H1 (cell line): ENCODE measurements around the gene ROR1. TPM values are rescaled to one million over a fixed set of nuclear protein-coding genes. Genes with fewer than 3 reads are reported as not detected.

ENCODE experiments used
- CTCF ChIA-PET: fragments of 300-600 bp; sonication (Branson Sonifier 250); formaldehyde crosslinking; loops from one replicate; lab custom pipeline; 2021; ENCODE audit not compliant: partially characterized antibody; lab: Charles Lee
- POLR2A ChIA-PET: fragments of 300-600 bp; sonication (Branson Sonifier 250); formaldehyde crosslinking; loops from one replicate; lab custom pipeline; 2021; ENCODE audit warnings: inconsistent platforms; ENCODE audit not compliant: partially characterized antibody; lab: Charles Lee
- DNase-seq, 2 experiments: peaks; one replicate each; pipeline versions ENCODE4 v3.0.0 to v3.0.0-alpha.2; 2010 to 2022; ENCODE audit warnings: low spot score in 2 of 2, low read depth in 1 of 2, mixed read lengths in 1 of 2
- FAIRE-seq: peaks from 2 replicates; lab custom pipeline; 2011; peaks lifted over from hg19 to GRCh38; lab: Jason Lieb, UNC
- H2AFZ ChIP-seq: 2 replicates; pipeline ENCODE4 v1.8.1; 2012; ENCODE audit warnings: low read length, inconsistent platforms
- H2AK5ac ChIP-seq: 2 replicates; pipeline ENCODE4 v1.6.1; 2013; ENCODE audit warnings: low read depth, low read length
- H2BK120ac ChIP-seq: replicated peaks from 2 replicates; pipeline ENCODE3; 2013; ENCODE audit warnings: low read depth, low read length, inconsistent platforms
- H2BK12ac ChIP-seq: 2 replicates; pipeline ENCODE4 v1.6.1; 2013; ENCODE audit warnings: low read depth, low read length
- H2BK15ac ChIP-seq: 2 replicates; pipeline ENCODE4 v1.6.1; 2013; ENCODE audit warnings: low read length
- H2BK20ac ChIP-seq: 2 replicates; pipeline ENCODE4 v1.6.1; 2013; ENCODE audit warnings: low read length
- H2BK5ac ChIP-seq: 2 replicates; pipeline ENCODE4 v1.6.1; 2013; ENCODE audit warnings: low read depth, low read length
- H3K14ac ChIP-seq: 2 replicates; pipeline ENCODE4 v1.6.1; 2013; ENCODE audit warnings: inconsistent platforms; ENCODE audit not compliant: insufficient read length
- H3K18ac ChIP-seq: 2 replicates; pipeline ENCODE4 v1.6.1; 2013; ENCODE audit warnings: low read length; ENCODE audit errors: extremely low read depth
- H3K23ac ChIP-seq: 2 replicates; pipeline ENCODE4 v1.6.1; 2013; ENCODE audit warnings: inconsistent platforms; ENCODE audit not compliant: insufficient read length
- H3K23me2 ChIP-seq: 2 replicates; pipeline ENCODE4 v1.6.1; 2013; ENCODE audit warnings: low read depth, low read length
- H3K27ac ChIP-seq: 2 replicates; pipeline ENCODE4 v1.6.1; 2011; ENCODE audit warnings: low read depth, low read length, inconsistent platforms
- H3K27me3 ChIP-seq, 4 experiments: replicated peaks in 1 of 4; 1 replicate in 1 of 4; 2 replicates in 3 of 4; pipeline versions ENCODE4 v1.6.1 to v1.8.1; 2011 to 2013; ENCODE audit warnings: low read length in 3 of 4, mild to moderate bottlenecking in 3 of 4, inconsistent platforms in 2 of 4, mixed read lengths in 2 of 4, moderate library complexity in 1 of 4; ENCODE audit not compliant: control insufficient read depth in 3 of 4, insufficient read depth in 3 of 4; ENCODE audit errors: extremely low read depth in 1 of 4
- H3K36me3 ChIP-seq, 4 experiments: 2 replicates each; pipeline versions ENCODE4 v1.6.1 to v1.8.1; 2011 to 2013; ENCODE audit warnings: mild to moderate bottlenecking in 4 of 4, low read length in 3 of 4, moderate library complexity in 2 of 4, control low read depth in 1 of 4, inconsistent platforms in 1 of 4; ENCODE audit not compliant: insufficient read depth in 4 of 4, control insufficient read depth in 2 of 4
- H3K4ac ChIP-seq: replicated peaks from 2 replicates; pipeline ENCODE3; 2013; ENCODE audit warnings: low read length, low read depth, mixed read lengths, inconsistent platforms; ENCODE audit not compliant: insufficient read length
- H3K4me1 ChIP-seq, 4 experiments: replicated peaks in 1 of 4; 1 replicate in 1 of 4; 2 replicates in 3 of 4; pipeline versions ENCODE4 v1.6.1 to v1.8.1; 2011 to 2013; ENCODE audit warnings: low read length in 3 of 4, inconsistent platforms in 2 of 4, mixed read lengths in 1 of 4; ENCODE audit not compliant: insufficient read depth in 4 of 4, control insufficient read depth in 3 of 4
- H3K4me2 ChIP-seq, 2 experiments: 2 replicates each; pipeline versions ENCODE4 v1.6.1 to v1.8.1; 2011 to 2013; ENCODE audit warnings: low read depth in 2 of 2, low read length in 2 of 2, control low read depth in 1 of 2, inconsistent platforms in 1 of 2, mild to moderate bottlenecking in 1 of 2; ENCODE audit not compliant: insufficient read depth in 1 of 2
- H3K4me3 ChIP-seq, 4 experiments: fragments of 200-600, 300-600 bp in 1 of 4; sonication (generic), shearing (Covaris generic), sonication (Bioruptor Twin) in 1 of 4; 2 replicates each; pipeline versions ENCODE4 v1.5.1 to v1.8.1; 2011 to 2016; ENCODE audit warnings: low read length in 4 of 4, low read depth in 3 of 4, control low read depth in 2 of 4, inconsistent platforms in 2 of 4, mild to moderate bottlenecking in 2 of 4, mixed read lengths in 1 of 4, moderate library complexity in 1 of 4; ENCODE audit not compliant: insufficient read depth in 2 of 4; ENCODE audit errors: extremely low read depth in 1 of 4
- H3K56ac ChIP-seq: replicated peaks from 2 replicates; pipeline ENCODE3; 2013; ENCODE audit warnings: low read depth, mild to moderate bottlenecking, mixed read lengths, low read length, inconsistent platforms; ENCODE audit not compliant: insufficient read length
- H3K79me1 ChIP-seq: 2 replicates; pipeline ENCODE4 v1.6.1; 2013; ENCODE audit warnings: low read depth, low read length, control low read depth
- H3K79me2 ChIP-seq, 2 experiments: 2 replicates each; pipeline versions ENCODE4 v1.6.1 to v1.8.1; 2012 to 2013; ENCODE audit warnings: low read length in 2 of 2, mild to moderate bottlenecking in 2 of 2, inconsistent platforms in 1 of 2; ENCODE audit not compliant: insufficient read depth in 2 of 2, control insufficient read depth in 1 of 2
- H3K9ac ChIP-seq, 4 experiments: replicated peaks in 1 of 4; 1 replicate in 1 of 4; 2 replicates in 3 of 4; pipeline versions ENCODE4 v1.6.1 to v1.8.1; 2011 to 2013; ENCODE audit warnings: low read depth in 3 of 4, low read length in 3 of 4, control low read depth in 2 of 4, mild to moderate bottlenecking in 2 of 4, moderate library complexity in 2 of 4, inconsistent platforms in 1 of 4; ENCODE audit errors: extremely low read depth in 1 of 4
- H3K9me3 ChIP-seq, 2 experiments: 2 replicates each; pipeline versions ENCODE4 v1.6.1 to v1.8.1; 2012 to 2013; ENCODE audit warnings: mild to moderate bottlenecking in 2 of 2, moderate library complexity in 2 of 2, control low read depth in 1 of 2, inconsistent platforms in 1 of 2, low read depth in 1 of 2, low read length in 1 of 2, mixed read lengths in 1 of 2; ENCODE audit not compliant: insufficient read depth in 2 of 2
- H4K20me1 ChIP-seq, 2 experiments: replicated peaks in 1 of 2; 2 replicates each; pipeline versions ENCODE3 to v1.8.1; 2011 to 2013; ENCODE audit warnings: inconsistent platforms in 2 of 2, low read length in 2 of 2, mild to moderate bottlenecking in 1 of 2; ENCODE audit not compliant: insufficient read depth in 2 of 2, control insufficient read depth in 1 of 2
- H4K5ac ChIP-seq: 2 replicates; pipeline ENCODE4 v1.6.1; 2013; ENCODE audit warnings: low read length, low read depth, mixed read lengths, inconsistent platforms; ENCODE audit not compliant: insufficient read length
- H4K8ac ChIP-seq: 2 replicates; pipeline ENCODE4 v1.8.0; 2013; ENCODE audit warnings: mild to moderate bottlenecking, moderate library complexity, low read length, inconsistent platforms; ENCODE audit not compliant: insufficient read depth; ENCODE audit errors: extremely low read depth
- H4K91ac ChIP-seq: replicated peaks from 2 replicates; pipeline ENCODE3; 2013; ENCODE audit warnings: low read length, mixed read lengths, inconsistent platforms; ENCODE audit not compliant: insufficient read length
- CHD1 ChIP-seq: IDR thresholded peaks from 2 replicates; pipeline ENCODE4 v1.6.1; 2012; ENCODE audit warnings: low read depth, low read length, improper control_type of control experiment
- FOSL1 ChIP-seq: IDR thresholded peaks from 2 replicates; pipeline ENCODE4 v1.6.1; 2011; ENCODE audit warnings: mild to moderate bottlenecking, low read depth, low read length, moderate library complexity; ENCODE audit not compliant: insufficient read depth
- HDAC2 ChIP-seq, 2 experiments: fragments of 300-600 bp in 1 of 2; sonication (generic) in 1 of 2; IDR thresholded peaks; 2 replicates each; pipeline ENCODE4 v1.6.1; 2011 to 2012; ENCODE audit warnings: low read depth in 2 of 2, low read length in 2 of 2, mild to moderate bottlenecking in 2 of 2, moderate library complexity in 2 of 2, borderline replicate concordance in 1 of 2, inconsistent platforms in 1 of 2
- PHF8 ChIP-seq: fragments of 200-600 bp; sonication (generic); conservative IDR thresholded peaks from 2 replicates; pipeline ENCODE4 v1.7.1; 2012; ENCODE audit warnings: low read depth, mild to moderate bottlenecking, inconsistent platforms, low read length, moderate library complexity
- POU5F1 ChIP-seq: IDR thresholded peaks from 2 replicates; pipeline ENCODE4 v1.6.1; 2011; ENCODE audit warnings: low read depth, mild to moderate bottlenecking, low read length, moderate library complexity
- RXRA ChIP-seq: IDR thresholded peaks from 2 replicates; pipeline ENCODE4 v1.6.1; 2011; ENCODE audit warnings: low read depth, mild to moderate bottlenecking, low read length, moderate library complexity; ENCODE audit not compliant: insufficient read depth
- SP4 ChIP-seq: IDR thresholded peaks from 2 replicates; pipeline ENCODE4 v1.6.1; 2012; ENCODE audit warnings: low read length, inconsistent platforms
- TAF7 ChIP-seq: optimal IDR thresholded peaks from 2 replicates; pipeline ENCODE3; 2011; ENCODE audit warnings: low read depth, mild to moderate bottlenecking, inconsistent platforms, low read length, moderate library complexity, borderline replicate concordance
- TCF12 ChIP-seq: IDR thresholded peaks from 2 replicates; pipeline ENCODE4 v1.6.1; 2011; ENCODE audit warnings: low read depth, mild to moderate bottlenecking, low read length
- WGBS, 2 experiments: shearing (Covaris generic) in 1 of 2; methylation state at CpG; one replicate each; pipeline versions ENCODE4 v1.1.6 to v1.1.7; 2013 to 2015; ENCODE audit warnings: low lambda C conversion rate in 2 of 2, mixed read lengths in 2 of 2, inconsistent platforms in 1 of 2, low coverage in 1 of 2, missing lambda C conversion rate in 1 of 2; ENCODE audit not compliant: insufficient replicate concordance in 2 of 2, insufficient coverage in 1 of 2, insufficient read length in 1 of 2; ENCODE audit errors: extremely low coverage in 1 of 2, missing lambda C conversion rate in 1 of 2; 5-methylcytosine and 5-hydroxymethylcytosine counted together
- polyA plus RNA-seq, 7 experiments: library from polyadenylated mRNA; depleted of rRNA in 3 of 7; stranded (reverse) in 5 of 7; unstranded in 2 of 7; fragments of >200 nt in 5 of 7; fragments of 200-250 nt in 2 of 7; gene quantifications; 1 replicate in 5 of 7; 2 replicates in 1 of 7; 4 replicates in 1 of 7; pipeline versions ENCODE4 v1.2.1 to v1.2.3, GENCODE V29; 2011 to 2013; ENCODE audit warnings: missing spikeins in 2 of 7, mixed read lengths in 2 of 7
- total RNA-seq: library from RNA; stranded (reverse); fragmentation: NEBNext Ultra II Directional; extraction: Animal tissue kit (Norgen Biotek cat#: 25700); gene quantifications from 2 replicates; pipeline ENCODE4 v1.2.1, GENCODE V29; 2021
- TF ChIP-seq, protein P1 (sequence below): IDR thresholded peaks from 2 replicates; pipeline ENCODE4 v1.6.1; 2011; ENCODE audit warnings: low read depth, mild to moderate bottlenecking, low read length; ENCODE audit not compliant: insufficient read depth

ROR1 gene
- total and polyA plus RNA-seq, 2 of the 8 experiments (the other 6 are each of a cell fraction or from before 2014, with no cell fraction given): 33.6 to 73.6 TPM

DNA sequence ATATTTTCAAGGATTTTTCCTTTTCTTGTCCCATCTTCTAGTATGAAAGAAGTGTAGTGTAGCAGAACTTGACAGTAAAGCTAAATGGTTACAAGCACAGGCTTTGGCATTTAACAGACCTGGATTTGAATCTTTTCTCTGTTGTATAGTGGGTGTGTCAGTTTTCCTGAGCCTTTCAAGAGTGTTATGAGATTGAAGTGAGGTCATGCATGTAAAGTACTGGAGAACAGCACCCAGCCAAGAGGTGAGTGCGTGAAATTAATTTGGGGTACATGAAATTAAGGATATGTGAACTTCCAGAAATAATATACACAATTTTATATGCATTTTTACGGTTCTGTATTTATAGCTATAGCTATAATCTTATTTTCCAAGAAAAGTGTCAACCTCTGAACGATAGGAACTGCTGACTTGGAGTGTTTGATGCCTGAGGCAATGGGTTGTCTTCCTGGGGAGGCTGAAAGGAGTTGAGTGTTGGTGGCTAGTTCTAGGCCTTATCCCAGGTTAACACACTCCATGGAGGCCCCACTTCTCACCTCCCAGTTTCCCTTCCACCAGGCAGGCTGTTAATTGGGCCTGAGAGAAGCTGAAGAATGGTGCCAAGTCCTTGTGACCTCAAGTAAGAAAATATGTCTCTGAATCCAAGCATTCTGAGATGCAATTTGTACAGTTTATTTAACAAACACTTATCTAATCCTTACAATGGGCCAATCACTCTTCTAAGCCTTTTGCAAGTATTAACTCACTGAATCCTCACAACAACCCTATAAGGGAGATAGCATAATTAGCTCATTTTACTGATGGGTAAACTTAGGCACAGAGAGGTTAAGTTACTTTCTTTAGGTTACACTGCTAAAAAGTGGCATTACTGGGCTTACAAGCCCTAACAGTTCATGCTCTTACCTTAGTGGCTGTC lies 4.4 kb downstream of the ROR1 start:
- Histone ChIP-seq H3K36me3 (no peaks in the 10 kb centered on the region; a peak in 1 of 8 replicates), H2BK12ac (peak overlapping the region; percentile 62; the same call in 1 of the 2 replicates), H3K23me2 (peaks cover 10% of the 10 kb centered on the region), H3K9ac (no peak overlapping the region), H3K56ac (no peak overlapping the region), H4K5ac (peak overlapping the region; percentile 13), H3K27me3 (no peaks in the 10 kb centered on the region), H3K23ac (no peak overlapping the region), H3K79me1 (no peaks in the 10 kb centered on the region), H3K4ac (peak overlapping the region; percentile 36), H2AFZ (no peak overlapping the region), H2BK120ac (peak overlapping the region; percentile 65), H2BK15ac (no peak overlapping the region), H3K9me3 (no peaks in the 10 kb centered on the region), H4K20me1 (peaks cover 0 to 2% of the 10 kb centered on the region in 2 experiments), H3K79me2 (peaks cover 26 to 70% of the 10 kb centered on the region in 2 experiments), H4K8ac (no peak overlapping the region), H3K4me1 (peaks cover 23 to 62% (median 40%) of the 10 kb centered on the region in 4 experiments; a peak in 6 of 7 replicates), H3K4me2 (peak overlapping the region in 1 of 2 experiments; percentile 54; a peak in 1 of 4 replicates), H2AK5ac (peak overlapping the region; percentile 98), H3K4me3 (peak overlapping the region in 1 of 4 experiments; percentile 79; a peak in 1 of 8 replicates), H3K14ac (no peak overlapping the region), H3K18ac (peak overlapping the region; percentile 53), H4K91ac (peak overlapping the region; percentile 49), H3K27ac (peak overlapping the region; percentile 11; the same call in 1 of the 2 replicates), H2BK20ac (no peak overlapping the region), H2BK5ac (no peak overlapping the region; the same call in 1 of the 2 replicates)
- POLR2A ChIA-PET: interaction anchor here (1.0 to 7.5 kb wide), 7 partner anchors 11 to 27 kb away, joined by 3 to 47 read pairs (median 4); no protein-coding TSS in a partner anchor
- WGBS, 2 experiments: 88% methylated on average over 3 of the region's 3 CpGs; no CpG with 5 or more reads in 1 of the 2 experiments
- CTCF ChIA-PET: interaction anchor here (0.6 to 6.7 kb wide), 22 partner anchors 9 to 267 kb away, joined by 3 to 50 read pairs (median 4); no protein-coding TSS in a partner anchor
- DNase-seq (no peak), FAIRE-seq (no peak)
- TF ChIP-seq FOSL1: no peak
- TF ChIP-seq PHF8: no peak
- TF ChIP-seq, protein P1, sequence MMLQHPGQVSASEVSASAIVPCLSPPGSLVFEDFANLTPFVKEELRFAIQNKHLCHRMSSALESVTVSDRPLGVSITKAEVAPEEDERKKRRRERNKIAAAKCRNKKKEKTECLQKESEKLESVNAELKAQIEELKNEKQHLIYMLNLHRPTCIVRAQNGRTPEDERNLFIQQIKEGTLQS: no peak
- TF ChIP-seq RXRA: no peak
- no peak for TF ChIP-seq HDAC2 (IDR thresholded peaks at IDR 0.05; ENCODE audit: borderline replicate concordance in 1 of 2, low read depth in 2 of 2, low read length in 2 of 2)
- TF ChIP-seq TCF12: no peak
- TF ChIP-seq SP4: no peak
- no peak for TF ChIP-seq POU5F1
- TF ChIP-seq TAF7: no peak
- no peak for TF ChIP-seq CHD1
